Measurements from ENCODE around the gene PTPRD.

- TF ChIP-seq CTCF (conservative IDR thresholded peaks at IDR 0.05 in 1 of 2, IDR thresholded peaks at IDR 0.05 in 1 of 2; ENCODE audit: extremely low read depth in 1 of 2, insufficient read depth in 1 of 2, low read depth in 1 of 2, low read length in 2 of 2): no peak
- no peak for TF ChIP-seq EZH2 (IDR thresholded peaks at IDR 0.05; ENCODE audit: borderline replicate concordance, low read length)
Observed at GRCh38 chr9:9598723-9599122, 1014.1 kb downstream of the PTPRD start.
